ENCODE measurements around the gene SERINC3.
"Not testable (repeated sequence)": the region's sequence is repeated elsewhere in the genome, so short reads cannot be mapped to it uniquely, and the experiment has no call there.

The SERINC3 gene

GRCh38 chr20:44521484-44522481 is at the start of gene SERINC3:
SERINC3 (minus strand) TSS chr20:44522070; CDS start chr20:44521951, 119 bp downstream.
- DNase-seq (ENCODE audit: low read depth): peak; percentile 94

GRCh38 chr20:44571362-44571988 is 49.6 kb upstream of the SERINC3 start:
- DNase-seq (ENCODE audit: low read depth): no peak

DNA sequence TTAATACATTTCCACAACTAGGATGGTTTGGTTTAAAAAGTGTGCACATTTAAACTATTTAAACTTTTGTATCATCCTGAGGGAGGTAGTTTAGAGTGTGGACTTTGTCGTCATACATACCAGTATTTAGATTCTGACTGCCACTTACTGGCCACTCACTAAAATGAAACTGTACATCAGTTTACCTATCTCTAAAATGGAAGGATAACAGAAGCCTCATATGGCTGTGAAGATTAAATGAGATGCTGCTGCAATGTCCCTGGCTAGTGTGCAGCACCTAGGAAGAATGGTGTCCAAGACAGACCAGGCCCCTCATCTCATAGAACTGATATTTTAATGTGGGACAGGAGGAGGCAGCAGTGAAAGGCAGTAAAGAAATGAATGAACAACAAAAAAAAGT is 48.5 kb upstream of the SERINC3 start:
- no peak for DNase-seq (ENCODE audit: low read depth)

DNA sequence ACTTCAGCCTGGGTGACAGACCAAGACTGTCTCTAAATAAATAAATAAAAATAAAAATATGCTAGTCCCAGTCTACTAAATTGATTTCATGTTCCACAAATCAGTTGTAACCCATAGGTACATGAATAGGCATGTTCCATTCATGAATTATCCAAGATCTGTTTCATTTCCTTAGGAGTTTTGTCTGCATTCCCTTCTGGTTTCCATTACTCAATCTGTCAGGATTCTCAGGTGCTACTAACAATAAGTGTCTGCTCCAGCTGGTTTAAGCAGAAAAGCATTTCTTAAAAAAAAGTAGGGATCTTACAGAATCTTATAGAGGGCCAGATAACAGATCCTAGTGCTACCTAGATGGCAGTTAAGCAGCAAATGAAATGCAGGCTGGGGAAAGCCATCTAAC is 44.9 kb upstream of the SERINC3 start:
- DNase-seq (ENCODE audit: low read depth): no peak

- DNase-seq (ENCODE audit: low read depth): no peak
These were observed 44.1 kb upstream of the SERINC3 start for GRCh38 chr20:44566018-44566417.

- no peak for DNase-seq (ENCODE audit: low read depth)
These were observed 40.0 kb upstream of the SERINC3 start for GRCh38 chr20:44561876-44562275.

GRCh38 chr20:44560818-44561217 is 38.9 kb upstream of the SERINC3 start:
- DNase-seq (ENCODE audit: low read depth): not testable (repeated sequence)

DNA sequence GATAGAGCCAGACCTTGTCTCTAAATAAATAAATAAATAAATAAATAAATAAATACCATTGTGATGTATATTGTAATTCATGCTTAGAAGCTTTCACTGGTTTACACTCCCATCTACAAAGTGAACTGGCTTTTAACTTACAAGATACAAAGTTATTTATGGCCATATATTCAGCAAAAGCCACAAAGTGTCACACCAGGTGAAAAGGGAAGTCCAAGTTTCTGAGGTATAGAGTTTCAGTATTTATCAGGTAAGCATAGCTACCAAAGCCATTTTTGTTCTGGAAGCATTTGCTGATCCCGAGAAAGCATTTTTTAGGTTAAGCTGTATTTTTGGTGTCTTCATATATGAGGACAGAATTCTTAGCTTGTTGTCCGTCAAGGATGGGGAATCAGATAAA is 38.4 kb upstream of the SERINC3 start:
- no peak for DNase-seq (ENCODE audit: low read depth)

DNA sequence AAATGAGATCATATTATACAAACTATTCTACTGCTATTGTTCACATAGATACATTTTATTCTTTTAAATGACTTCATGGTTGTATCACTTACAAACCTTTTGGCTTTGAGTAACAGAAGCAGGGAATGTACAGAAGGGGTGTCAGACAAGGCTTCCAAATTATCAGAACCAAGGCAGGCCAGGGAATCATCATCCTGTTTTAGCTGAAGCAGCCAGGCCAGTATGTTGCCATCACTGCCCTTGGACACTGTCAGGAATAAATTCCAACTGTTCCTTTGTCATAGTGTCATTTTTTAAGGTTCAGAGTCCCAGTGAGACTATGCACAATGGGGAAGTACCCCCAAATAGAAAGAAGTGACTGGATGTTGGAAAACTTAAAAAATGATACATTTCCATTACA is 37.4 kb upstream of the SERINC3 start:
- no peak for DNase-seq (ENCODE audit: low read depth)

DNA sequence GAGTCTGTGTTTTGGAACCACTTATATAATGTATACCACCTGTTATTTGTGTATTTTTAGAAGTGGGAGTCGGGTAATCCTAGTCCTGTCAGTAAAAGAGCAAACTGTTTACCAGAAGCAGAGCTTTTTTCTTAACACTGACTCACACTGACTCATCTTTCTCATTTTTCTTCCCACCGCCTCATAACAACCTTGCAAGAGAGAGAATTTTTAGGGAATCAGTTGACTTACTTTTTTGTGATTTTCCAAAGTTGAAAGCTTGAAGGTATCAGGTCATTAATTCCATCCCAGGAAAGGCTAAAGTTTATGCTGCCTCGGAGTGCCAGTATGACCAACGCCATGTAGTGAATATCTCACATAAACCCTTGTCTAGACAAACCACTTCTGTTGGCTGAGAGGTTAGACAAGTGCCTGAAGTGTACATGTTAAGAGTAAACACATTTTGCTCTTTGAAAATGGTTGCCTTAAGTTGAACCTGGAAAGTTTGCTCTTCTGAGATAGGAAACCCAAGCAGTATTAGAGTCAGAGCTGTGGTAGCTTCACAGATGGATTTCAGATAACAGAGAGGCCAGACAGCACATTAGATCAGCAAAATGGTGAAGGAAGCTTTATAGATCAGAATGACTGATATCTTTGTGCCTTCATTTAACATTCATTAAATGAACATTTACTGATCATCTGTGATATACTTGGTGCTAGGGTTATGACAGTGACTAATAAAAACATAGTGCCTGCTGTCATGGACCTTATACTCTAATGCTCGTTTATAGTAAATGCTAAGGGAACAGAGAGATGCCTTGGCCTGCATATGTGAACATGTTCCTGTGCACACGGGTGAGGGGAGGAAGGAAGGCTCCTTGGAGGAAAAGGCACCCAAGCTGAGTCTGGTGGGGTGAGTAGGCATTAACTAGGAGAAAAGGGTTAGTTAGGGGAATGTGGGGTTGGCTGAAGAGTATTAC is 31.4 kb upstream of the SERINC3 start:
- DNase-seq (ENCODE audit: low read depth): peak; percentile 89

DNA sequence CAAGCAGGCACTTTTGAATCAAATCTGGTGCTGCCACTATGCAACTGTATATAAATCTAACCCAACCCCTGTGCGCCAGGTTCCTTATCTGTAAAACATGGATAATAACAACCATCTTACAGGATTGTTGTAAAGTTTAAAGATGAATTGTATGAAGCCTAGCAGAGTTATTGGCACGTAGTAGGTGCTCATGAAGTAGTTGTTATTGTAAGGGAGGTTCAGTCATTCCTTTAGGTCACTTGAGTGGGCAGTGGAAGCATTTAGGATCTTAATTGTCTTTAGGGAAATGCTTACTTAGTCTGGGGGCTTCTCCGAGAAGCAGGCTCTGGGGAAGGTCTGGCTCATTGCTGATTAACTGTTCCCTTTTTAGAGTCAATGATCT is 30.7 kb upstream of the SERINC3 start:
- no peak for DNase-seq (ENCODE audit: low read depth)

GRCh38 chr20:44552050-44552449 is 30.2 kb upstream of the SERINC3 start:
- DNase-seq (ENCODE audit: low read depth): no peak

DNA sequence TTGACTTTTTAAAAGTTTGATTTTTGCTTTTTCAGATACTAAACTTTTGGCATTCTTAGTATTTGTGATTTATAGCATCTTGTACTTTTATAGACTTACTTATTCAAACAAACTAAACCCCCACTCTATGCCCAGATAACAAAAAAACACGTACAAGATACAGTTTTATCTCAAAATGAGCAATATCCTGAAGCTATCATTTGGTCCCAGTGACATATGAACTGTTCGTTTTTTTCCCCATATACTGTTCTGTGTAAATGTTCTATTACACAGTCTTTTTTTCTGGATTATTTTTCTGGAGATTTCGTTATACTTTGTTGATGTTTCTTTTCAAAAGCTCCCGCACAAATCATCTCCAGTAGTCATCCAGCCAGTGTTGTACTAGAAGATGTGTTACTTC is 27.3 kb upstream of the SERINC3 start:
- peak; percentile 60 for DNase-seq (ENCODE audit: low read depth)

DNA sequence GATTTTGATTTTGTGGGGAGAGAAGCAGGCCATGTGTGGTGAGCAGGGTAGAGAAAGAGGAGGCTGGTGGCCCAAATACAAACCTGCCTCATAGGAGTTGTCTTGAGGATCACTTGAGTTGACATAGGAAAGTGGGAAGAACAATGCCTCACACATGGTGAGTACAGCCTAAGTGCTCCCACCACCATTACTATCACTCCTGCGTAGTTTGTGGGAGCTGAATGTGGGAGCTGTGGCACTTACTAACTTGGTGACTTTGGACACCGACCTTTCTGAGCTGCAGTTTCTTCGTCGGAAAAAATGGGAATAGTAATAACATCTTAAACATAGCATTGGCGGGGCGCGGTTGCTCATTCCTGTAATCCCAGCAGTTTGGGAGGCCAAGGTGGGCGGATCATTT is 25.5 kb upstream of the SERINC3 start:
- no peak for DNase-seq (ENCODE audit: low read depth)

- no peak for DNase-seq (ENCODE audit: low read depth)
These were observed 22.4 kb upstream of the SERINC3 start for GRCh38 chr20:44544263-44544662.

DNA sequence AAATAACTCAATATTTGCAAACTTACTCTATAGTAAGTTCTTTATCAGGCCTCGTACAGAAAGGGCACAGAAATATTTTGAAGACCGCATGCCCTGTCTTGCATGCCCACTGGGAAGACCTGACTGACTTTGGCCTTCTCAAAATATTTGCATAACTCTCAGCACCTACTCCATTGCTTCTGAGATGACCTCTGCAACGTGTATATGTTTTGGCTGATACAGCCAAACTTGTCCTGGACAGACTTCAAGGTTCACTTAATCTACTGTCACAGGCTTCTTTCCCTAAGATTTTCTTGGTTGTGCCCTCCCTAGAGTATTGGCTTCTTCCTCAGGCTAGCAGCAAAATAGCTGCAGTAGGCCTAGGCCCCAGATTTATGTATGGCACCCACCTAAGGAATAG is 21.5 kb upstream of the SERINC3 start:
- no peak for DNase-seq (ENCODE audit: low read depth)

- no peak for DNase-seq (ENCODE audit: low read depth)
These were observed 21.0 kb upstream of the SERINC3 start for GRCh38 chr20:44542890-44543289.

GRCh38 chr20:44541992-44542391 is 20.1 kb upstream of the SERINC3 start:
- peak; percentile 83 for DNase-seq (ENCODE audit: low read depth)

DNA sequence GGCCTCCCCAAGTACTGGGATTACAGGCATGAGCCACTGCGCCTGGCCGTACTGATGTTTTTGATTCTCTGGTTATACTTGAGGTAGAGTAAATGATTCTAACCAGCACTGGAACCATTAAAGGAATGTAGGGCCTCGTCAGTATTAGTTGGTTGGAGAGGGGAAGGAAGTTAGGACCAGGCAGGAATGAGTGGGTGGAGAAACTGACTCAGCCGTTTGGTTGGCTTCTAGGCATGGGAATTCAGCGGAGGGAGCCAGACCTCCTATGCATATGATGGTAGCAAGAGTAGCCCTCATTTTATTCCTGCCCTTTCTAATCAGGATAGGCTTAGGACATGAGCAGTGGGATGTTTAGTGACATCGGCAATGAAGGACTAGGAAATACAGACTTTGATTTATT is 19.0 kb upstream of the SERINC3 start:
- DNase-seq (ENCODE audit: low read depth): peak; percentile 86

GRCh38 chr20:44537993-44538392 is 16.1 kb upstream of the SERINC3 start:
- no peak for DNase-seq (ENCODE audit: low read depth)

DNA sequence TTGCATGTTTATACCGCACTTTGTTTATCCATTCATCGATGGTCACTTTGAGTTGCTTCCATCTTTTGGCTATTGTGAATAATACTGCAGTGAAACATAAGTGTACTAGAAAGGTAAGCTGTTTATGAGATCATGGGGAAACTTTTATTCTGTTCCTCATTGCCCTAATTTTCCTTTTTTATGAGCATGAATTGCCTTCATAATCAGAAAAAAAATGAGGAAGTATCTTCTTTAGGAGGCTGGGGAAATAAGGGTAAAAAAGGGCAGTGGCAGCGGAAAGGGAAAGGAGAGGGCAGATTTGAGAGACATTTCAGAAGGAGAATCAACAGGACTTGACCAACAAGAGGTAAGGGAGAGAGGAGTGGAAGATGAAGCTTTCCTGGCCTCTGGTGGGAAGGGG is 14.3 kb upstream of the SERINC3 start:
- no peak for DNase-seq (ENCODE audit: low read depth)

GRCh38 chr20:44533928-44534327 is 12.1 kb upstream of the SERINC3 start:
- no peak for DNase-seq (ENCODE audit: low read depth)

Measured in amniotic epithelial cell (primary cell).